Measurements from ENCODE around the gene DCAF4L1.

The DCAF4L1 gene

GRCh38 chr4:41963105-41963504 lies 18.5 kb upstream of the DCAF4L1 start:
- TF ChIP-seq CTCF (IDR thresholded peaks at IDR 0.05; ENCODE audit: control insufficient read depth, insufficient read depth, low read depth, low read length, missing control alignments): peak; percentile 16
- no peak overlapping the region for H3K4me3 ChIP-seq (ENCODE audit: control insufficient read depth, low read depth, low read length)
- no peak for DNase-seq (ENCODE audit: low read depth)

- no peak overlapping the region for H3K4me3 ChIP-seq (ENCODE audit: control insufficient read depth, low read depth, low read length)
These were observed 17.2 kb upstream of the DCAF4L1 start for GRCh38 chr4:41964401-41964800.

GRCh38 chr4:41967392-41967791 lies 14.2 kb upstream of the DCAF4L1 start:
- no peak overlapping the region for H3K4me3 ChIP-seq (ENCODE audit: control insufficient read depth, low read depth, low read length)
- TF ChIP-seq CTCF (IDR thresholded peaks at IDR 0.05; ENCODE audit: control insufficient read depth, insufficient read depth, low read depth, low read length, missing control alignments): no peak
- DNase-seq (ENCODE audit: low read depth): no peak

More at GRCh38 chr4:41964401-41964800, 17.2 kb upstream of the DCAF4L1 start:
- no peak for TF ChIP-seq CTCF (IDR thresholded peaks at IDR 0.05; ENCODE audit: control insufficient read depth, insufficient read depth, low read depth, low read length, missing control alignments)
- DNase-seq (ENCODE audit: low read depth): no peak

GRCh38 chr4:41969671-41970070 lies 11.9 kb upstream of the DCAF4L1 start:
- DNase-seq (ENCODE audit: low read depth): no peak
- TF ChIP-seq CTCF (IDR thresholded peaks at IDR 0.05; ENCODE audit: control insufficient read depth, insufficient read depth, low read depth, low read length, missing control alignments): no peak
- no peak overlapping the region for H3K4me3 ChIP-seq (ENCODE audit: control insufficient read depth, low read depth, low read length)

GRCh38 chr4:41975341-41975740 lies 6.2 kb upstream of the DCAF4L1 start:
- no peak overlapping the region for H3K4me3 ChIP-seq (ENCODE audit: control insufficient read depth, low read depth, low read length)
- no peak for DNase-seq (ENCODE audit: low read depth)
- no peak for TF ChIP-seq CTCF (IDR thresholded peaks at IDR 0.05; ENCODE audit: control insufficient read depth, insufficient read depth, low read depth, low read length, missing control alignments)

GRCh38 chr4:41976775-41977516 lies 4.6 kb upstream of the DCAF4L1 start:
- no peak for DNase-seq (ENCODE audit: low read depth)
- TF ChIP-seq CTCF (IDR thresholded peaks at IDR 0.05; ENCODE audit: control insufficient read depth, insufficient read depth, low read depth, low read length, missing control alignments): no peak

More at GRCh38 chr4:41976775-41977516, 4.6 kb upstream of the DCAF4L1 start:
- H3K4me3 ChIP-seq (ENCODE audit: control insufficient read depth, low read depth, low read length): no peak overlapping the region
